HG03469 (cell line): ENCODE measurements around the gene UGT8.

ENCODE experiments used
- ATAC-seq: cut with Tn5 transposase; IDR thresholded peaks from one replicate; pipeline ENCODE4 v1.9.1; 2021; ENCODE audit warnings: mild to moderate bottlenecking, moderate library complexity, moderate number of reproducible peaks; ENCODE audit not compliant: unreplicated experiment

Gene UGT8

DNA sequence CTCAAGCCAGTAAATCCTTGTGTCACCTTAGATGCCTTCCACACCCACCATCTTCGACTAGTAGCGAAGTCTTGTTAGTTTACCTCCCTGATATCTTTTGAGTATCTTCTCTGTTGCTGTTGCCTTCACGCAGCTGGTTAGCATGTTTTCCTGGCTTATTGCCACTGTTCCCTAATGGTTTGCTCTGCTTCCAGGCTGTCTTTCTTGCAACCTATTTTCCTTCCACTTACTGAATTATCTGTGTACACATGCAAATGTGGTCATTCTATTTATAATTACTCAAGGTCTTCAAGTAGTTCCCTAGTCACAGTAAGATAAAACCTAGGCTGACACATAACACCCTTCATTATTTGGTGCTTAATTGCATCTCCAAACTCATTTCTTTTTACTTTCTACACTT is 89.5 kb downstream of the UGT8 start:
- no peak for ATAC-seq

- ATAC-seq = no peak
Observed at GRCh38 chr4:114690571-114690970, 92.0 kb downstream of the UGT8 start.

- peak; percentile 79 for ATAC-seq
Observed at GRCh38 chr4:114691865-114692264, 93.3 kb downstream of the UGT8 start.

DNA sequence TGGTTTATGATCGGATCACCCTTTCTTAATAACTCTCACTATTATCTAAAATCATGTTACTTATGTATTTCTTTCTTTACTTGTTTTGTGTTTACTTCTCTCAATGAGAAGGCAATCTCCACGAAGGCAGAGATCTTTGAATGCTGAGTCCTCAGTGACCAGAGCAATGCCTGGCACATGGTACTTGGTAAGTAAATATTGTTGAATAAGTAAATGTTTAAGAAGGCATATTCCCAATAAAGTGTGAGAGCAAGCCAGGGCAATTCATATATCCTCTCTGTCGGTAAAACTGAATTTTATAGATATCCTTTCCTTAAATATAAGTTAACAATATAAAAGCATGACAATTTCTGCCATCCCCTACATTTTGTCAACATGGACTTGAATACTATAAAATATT is 94.4 kb downstream of the UGT8 start:
- ATAC-seq = no peak

DNA sequence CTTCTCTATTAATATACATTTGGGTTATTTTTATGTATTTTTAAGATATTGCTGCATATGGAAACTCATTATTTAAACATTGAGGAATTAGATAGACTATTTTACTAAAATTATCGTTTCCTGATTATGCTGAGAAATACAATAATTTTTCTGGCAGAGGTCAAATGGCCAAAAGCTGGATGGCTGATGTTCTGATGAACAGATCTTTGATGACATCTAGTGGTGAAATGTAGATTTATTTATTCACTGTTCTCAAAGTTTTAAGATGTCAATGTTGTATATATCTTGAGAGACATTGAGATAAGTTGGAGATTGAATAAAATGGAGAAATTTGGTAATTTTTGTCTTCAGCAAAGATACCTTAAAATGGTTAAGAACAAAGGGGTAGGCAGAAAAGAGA is 96.2 kb downstream of the UGT8 start:
- no peak for ATAC-seq

DNA sequence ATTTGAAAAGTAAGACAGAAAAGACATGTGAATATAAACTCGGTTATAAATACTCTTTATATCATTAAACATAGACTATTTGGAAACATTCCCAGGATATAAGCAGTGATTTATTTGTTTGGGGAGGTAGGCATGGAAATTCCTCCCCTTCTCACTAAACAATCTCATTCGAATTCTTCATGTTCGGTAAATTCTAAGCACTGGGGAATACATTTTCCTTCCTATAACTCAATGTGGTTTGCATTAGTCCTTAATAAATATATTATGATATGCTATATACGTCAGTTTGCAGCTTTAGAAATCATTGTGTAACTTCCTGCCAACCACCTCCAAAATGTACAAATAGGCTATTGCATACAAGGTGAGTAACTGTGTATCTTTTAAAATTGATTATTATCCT is 99.6 kb downstream of the UGT8 start:
- ATAC-seq = no peak

GRCh38 chr4:114701491-114701890 is 102.9 kb downstream of the UGT8 start:
- ATAC-seq = no peak

DNA sequence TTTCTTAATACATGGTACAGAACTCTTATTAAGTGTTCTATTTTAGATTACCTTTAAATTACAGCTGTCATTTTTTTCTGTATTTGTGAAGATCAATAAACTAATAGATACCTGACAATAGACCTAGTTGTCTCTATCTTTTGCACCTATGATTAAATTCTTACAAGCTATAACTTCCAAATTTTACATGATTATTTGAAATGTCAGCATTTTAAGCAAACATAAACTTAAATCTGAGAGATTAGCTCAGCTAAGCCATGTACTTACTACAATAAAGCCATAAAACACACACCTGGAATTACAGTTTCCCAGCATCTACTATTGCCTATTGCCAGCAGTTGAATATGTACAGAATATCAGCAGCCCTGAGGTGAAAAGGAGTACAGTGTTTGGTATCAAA is 118.8 kb downstream of the UGT8 start:
- ATAC-seq = no peak

DNA sequence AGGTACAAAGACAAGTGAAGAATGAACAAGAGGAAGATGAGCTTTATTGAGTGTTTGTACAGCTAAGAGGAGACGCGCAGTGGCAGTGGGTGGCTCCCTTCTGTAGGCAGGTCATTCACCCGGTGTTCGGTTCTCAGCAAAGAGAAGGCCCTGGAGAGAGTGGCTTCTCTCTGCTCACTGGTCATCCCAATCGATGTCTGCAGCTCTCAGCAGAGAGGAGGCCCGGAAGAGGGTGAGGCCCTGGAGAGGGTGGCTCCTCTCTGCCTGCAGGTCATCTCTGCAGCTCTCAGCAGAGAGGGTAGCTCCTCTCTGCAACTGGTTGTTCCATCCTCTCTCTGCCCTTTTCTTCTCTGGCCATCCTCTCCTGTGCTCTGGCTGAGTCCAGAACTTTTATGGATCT is 126.5 kb downstream of the UGT8 start:
- no peak for ATAC-seq

DNA sequence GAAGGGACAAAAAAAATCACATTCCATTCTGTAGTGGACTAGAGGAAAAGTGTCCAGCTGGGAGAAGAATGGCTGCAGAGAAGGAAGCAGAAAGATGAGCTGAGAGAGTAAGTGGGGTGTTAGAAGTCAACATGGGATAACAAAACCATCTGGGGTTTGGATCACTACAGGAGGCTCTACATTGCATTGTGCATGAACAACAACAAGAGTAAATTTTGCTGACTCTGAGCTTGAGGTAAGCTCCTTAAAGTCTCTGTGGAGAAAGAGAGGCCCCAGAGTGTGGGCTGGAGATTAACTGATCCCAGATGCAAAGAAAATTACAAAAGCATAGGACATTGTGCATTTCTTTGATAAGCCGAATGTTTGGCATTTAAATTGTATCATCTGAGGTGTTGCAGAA is 128.9 kb downstream of the UGT8 start:
- no peak for ATAC-seq
